LoVo (cell line): ENCODE results near the gene HMCES.
"Not testable (repeated sequence)": the region's sequence is repeated elsewhere in the genome, so short reads cannot be mapped to it uniquely, and the experiment has no call there.

Source experiments
- DNase-seq: peaks from one replicate; pipeline ENCODE4 v3.0.0-alpha.2; 2016; ENCODE audit warnings: low spot score

The HMCES gene

GRCh38 chr3:129347458-129347845 lies 68.8 kb downstream of the HMCES start:
- no peak for DNase-seq

GRCh38 chr3:129348734-129349133 lies 70.1 kb downstream of the HMCES start:
- DNase-seq = no peak

DNA sequence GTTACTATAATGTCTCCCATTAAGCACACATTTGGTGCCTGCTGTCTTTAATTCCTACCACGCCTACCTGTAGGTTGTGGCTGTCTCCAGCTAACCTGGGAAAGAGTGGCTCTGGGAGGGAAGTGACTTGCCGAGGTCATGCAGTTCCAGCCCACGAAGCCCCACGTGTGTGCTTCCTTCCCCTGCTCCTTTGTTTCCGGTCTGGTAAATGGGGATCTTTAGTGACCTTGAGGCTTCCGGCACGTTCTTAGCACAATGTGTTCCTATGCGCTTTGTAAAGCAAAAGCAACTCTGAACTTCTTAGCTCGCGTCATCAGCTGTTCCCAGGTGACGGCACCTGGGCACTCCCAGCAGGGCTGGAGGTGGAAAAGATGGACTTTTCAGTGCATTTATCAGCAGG lies 70.5 kb downstream of the HMCES start:
- DNase-seq = not testable (repeated sequence)

- DNase-seq = no peak
These were observed 71.1 kb downstream of the HMCES start for GRCh38 chr3:129349791-129350190.

DNA sequence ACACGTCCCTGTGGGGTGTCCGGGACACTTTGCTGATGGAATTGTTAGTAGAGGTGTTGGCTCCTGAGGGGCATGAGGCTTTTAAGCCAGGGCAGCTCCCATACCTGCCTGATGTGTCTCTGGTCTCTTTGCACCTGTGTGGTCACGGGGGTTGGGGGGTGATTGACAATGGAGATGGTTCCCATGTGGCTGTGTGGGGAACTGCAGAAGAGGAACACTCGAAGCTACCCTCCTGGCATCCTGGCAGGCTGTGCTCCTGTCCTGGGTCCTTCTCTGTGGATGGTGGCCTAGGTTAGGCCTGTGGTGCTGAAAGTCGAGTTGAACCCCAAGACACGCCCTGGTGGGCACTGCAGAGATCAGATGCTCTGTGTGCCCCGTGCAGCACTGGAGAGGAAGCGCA lies 73.4 kb downstream of the HMCES start:
- DNase-seq = no peak

DNA sequence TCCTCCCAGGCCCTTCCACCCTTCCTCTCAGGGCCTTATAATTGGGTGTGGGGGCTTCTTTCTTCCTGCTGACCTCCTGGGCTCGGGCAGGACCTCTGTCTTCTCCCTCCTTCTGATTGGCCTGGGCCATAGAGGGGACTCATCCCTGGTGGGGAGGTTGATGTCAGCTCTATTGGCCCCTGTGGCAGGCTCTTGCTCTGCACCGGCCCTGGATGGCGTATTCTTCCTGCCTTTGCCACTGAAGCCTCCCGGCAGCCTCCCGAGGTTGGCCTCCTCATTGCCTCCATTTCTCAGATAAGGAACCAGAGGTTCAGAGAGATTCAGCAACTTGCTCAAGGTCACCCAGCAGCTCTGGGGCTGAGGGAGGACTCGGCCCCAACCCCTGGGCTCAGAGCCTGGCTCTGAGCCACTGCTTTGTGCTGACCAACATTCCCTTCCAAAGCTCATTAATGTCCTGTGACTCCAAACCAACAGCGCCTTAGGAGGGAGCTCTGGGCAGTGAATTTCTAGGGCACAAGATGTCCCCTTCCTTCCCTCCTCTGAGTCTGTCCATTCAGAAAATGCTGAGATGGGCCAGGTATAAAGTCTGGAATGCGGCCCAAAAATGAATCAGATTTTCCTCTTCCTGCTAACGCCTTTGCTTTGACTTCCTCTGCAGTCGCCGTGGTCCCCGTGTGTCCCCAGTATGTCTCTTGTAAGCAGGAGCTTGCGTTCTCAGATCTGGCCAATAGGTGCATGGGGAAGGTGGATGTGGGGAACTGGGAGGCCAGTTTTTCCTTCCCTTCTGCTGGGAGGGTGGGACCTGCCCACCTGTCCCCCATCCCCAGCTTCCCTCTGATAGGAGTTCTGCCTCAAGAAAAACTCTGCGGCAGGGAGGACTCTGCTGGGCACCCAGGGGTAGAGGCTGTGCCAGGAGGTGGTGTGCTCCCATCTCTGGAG lies 74.2 kb downstream of the HMCES start:
- DNase-seq = no peak

DNA sequence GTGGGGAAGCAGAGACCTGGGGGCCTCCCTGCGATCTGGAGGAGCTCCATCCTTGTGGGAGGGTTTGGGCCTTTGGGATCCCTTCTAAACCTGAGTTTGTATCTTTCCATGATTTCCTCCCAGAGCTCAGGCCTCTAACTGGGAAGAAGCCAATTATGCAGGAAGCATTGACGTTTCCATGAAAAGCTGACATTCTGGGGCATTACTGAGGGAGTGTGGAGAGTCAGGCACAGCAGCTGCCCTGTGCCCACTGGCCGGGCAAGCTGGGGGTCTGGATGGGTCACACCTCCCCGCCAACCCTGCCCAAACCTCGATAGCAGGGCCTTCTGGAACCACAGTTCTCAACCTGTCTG lies 74.9 kb downstream of the HMCES start:
- DNase-seq = no peak
